ENCODE data around the gene PTPRM. TPM values are rescaled to one million over a fixed set of nuclear protein-coding genes. Genes with fewer than 3 reads are reported as not detected.

PTPRM gene
- total and polyA plus RNA-seq, 9 donors = 45.6 to 82.0 (median 56.9) TPM

DNA sequence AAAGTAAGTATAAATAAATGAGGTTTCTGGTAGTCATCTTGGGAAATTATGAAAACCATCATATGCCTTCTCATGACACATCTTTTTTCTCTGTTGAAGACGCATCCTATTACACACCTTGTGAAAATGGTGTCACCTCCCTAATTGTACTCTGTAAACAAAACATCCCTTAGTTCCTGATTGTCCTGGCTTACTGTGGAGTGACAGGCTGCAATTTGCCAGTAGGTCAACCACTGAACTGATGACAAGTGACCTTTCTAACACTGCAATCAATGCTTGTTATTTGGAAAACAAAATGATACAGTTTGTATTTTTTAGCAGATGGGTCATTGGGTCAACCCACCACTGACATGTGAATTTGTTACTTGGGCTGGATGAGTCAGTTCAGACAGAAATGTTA, 219.5 kb downstream of the PTPRM start:
- no peak for TF ChIP-seq POLR2A (IDR thresholded peaks at IDR 0.05)
- TF ChIP-seq EP300 (IDR thresholded peaks at IDR 0.05) = no peak
- TF ChIP-seq, protein P1, sequence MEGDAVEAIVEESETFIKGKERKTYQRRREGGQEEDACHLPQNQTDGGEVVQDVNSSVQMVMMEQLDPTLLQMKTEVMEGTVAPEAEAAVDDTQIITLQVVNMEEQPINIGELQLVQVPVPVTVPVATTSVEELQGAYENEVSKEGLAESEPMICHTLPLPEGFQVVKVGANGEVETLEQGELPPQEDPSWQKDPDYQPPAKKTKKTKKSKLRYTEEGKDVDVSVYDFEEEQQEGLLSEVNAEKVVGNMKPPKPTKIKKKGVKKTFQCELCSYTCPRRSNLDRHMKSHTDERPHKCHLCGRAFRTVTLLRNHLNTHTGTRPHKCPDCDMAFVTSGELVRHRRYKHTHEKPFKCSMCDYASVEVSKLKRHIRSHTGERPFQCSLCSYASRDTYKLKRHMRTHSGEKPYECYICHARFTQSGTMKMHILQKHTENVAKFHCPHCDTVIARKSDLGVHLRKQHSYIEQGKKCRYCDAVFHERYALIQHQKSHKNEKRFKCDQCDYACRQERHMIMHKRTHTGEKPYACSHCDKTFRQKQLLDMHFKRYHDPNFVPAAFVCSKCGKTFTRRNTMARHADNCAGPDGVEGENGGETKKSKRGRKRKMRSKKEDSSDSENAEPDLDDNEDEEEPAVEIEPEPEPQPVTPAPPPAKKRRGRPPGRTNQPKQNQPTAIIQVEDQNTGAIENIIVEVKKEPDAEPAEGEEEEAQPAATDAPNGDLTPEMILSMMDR (IDR thresholded peaks at IDR 0.05) = no peak
- no peaks in the 10 kb centered on the region for H3K36me3 ChIP-seq
- no peak for DNase-seq
- 83 to 100% (median 92%) methylated on average over 1 of the region's 1 CpG for WGBS, 3 donors
- no peaks in the 10 kb centered on the region for H3K9me3 ChIP-seq
- intact Hi-C loops (cut with DNase I) = no loop called here
- H3K4me1 ChIP-seq (ENCODE audit: insufficient read depth) = no peaks in the 10 kb centered on the region
- no peaks in the 10 kb centered on the region for H3K27me3 ChIP-seq
- H3K27ac ChIP-seq = no peak overlapping the region
- no peak overlapping the region for H3K4me3 ChIP-seq

DNA sequence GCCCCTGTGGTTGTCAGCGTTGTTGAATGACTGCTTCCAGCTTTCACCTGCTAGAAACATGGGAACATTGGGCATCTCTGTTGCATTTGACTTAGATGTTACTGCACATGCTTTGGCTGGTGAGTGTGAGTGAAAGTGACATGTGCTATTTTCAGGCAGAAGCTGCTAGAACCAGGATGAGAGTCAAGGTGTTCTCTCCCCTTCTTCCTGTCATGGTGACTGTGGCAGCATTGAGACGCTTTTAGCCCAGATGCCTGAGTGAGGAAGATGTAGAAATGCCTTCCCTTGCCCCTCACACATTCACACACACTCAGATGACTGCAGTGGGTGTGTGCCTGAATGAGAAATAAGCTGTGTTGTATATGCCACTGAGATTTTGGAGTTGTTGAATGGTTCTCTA, 220.2 kb downstream of the PTPRM start:
- H3K9me3 ChIP-seq = no peaks in the 10 kb centered on the region
- no peak overlapping the region for H3K27ac ChIP-seq
- H3K4me3 ChIP-seq = no peak overlapping the region
- intact Hi-C loops (cut with DNase I) = no loop called here
- TF ChIP-seq POLR2A (IDR thresholded peaks at IDR 0.05) (no peak), EP300 (IDR thresholded peaks at IDR 0.05) (no peak)
- TF ChIP-seq, protein P1 (IDR thresholded peaks at IDR 0.05) = no peak
- 94 to 96% (median 95%) methylated on average over 2 of the region's 2 CpGs for WGBS, 3 donors
- no peaks in the 10 kb centered on the region for H3K36me3 ChIP-seq
- no peaks in the 10 kb centered on the region for H3K27me3 ChIP-seq
- no peak for DNase-seq
- no peaks in the 10 kb centered on the region for H3K4me1 ChIP-seq (ENCODE audit: insufficient read depth)

DNA sequence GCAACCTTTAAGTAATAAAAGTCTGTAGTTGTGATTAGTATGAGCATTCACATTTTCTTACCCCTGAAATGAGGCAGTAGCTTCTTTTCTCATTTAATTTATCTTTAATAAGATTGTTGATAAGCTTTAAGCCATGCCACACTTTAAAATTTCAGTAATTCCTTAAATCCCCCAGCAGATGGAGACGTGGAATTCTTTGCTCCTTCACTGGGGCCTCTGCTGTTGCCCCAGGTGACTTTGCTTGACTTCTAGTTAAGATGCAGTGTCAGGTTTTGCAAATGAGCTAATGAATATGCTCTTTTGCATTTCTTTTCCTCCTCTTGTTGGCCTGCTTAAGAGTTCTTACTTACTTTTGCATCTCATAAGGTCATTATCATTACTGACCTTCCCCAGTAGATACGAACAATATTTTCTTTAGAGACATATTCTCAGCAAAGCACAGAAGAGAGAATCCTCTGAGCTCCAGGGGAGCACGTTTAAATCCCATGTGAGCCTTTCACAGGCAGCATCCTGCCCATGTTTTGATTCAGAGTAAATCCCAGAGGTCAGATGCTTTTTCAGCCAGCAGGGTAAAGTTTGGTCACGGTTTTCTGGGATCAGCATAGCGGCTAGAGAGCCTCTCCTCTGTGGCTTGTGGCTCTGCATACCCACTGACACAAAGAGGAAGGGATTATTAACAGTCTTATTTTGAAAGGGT, 222.9 kb downstream of the PTPRM start:
- Histone ChIP-seq H3K4me3 (no peak overlapping the region), H3K27ac (no peak overlapping the region), H3K4me1 (ENCODE audit: insufficient read depth) (no peaks in the 10 kb centered on the region), H3K9me3 (no peaks in the 10 kb centered on the region), H3K27me3 (no peaks in the 10 kb centered on the region), H3K36me3 (no peaks in the 10 kb centered on the region)
- intact Hi-C loops (cut with DNase I) = no loop called here
- DNase-seq = no peak
- TF ChIP-seq, protein P1 (IDR thresholded peaks at IDR 0.05) = no peak
- no peak for TF ChIP-seq EP300 (IDR thresholded peaks at IDR 0.05)
- WGBS, 3 donors = 61 to 63% (median 62%) methylated on average over 5 of the region's 5 CpGs

DNA sequence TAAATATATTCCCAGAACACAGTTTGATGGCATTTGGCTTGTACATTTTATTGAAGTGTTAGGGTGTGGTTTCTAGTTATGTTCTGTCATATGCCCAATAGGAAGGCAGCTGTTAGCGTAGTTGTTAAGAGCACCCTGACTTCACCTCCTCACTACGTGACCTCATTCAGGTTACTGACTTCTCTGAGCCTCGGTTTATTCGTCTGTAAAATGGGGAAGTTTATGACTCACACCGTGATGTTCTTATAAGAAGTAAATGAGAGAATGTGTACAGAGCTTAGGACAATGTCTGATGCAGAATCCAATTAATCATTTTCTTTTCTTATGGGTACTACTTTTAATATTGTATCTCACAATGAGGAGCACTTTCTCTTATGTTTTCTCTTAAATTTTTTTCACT, 226.0 kb downstream of the PTPRM start:
- H3K4me1 ChIP-seq (ENCODE audit: insufficient read depth) = no peaks in the 10 kb centered on the region
- WGBS, 3 donors = 96 to 99% (median 98%) methylated on average over 5 of the region's 5 CpGs
- no peaks in the 10 kb centered on the region for H3K27me3 ChIP-seq
- TF ChIP-seq POLR2A (IDR thresholded peaks at IDR 0.05) (no peak), EP300 (IDR thresholded peaks at IDR 0.05) (no peak)
- TF ChIP-seq, protein P1 (IDR thresholded peaks at IDR 0.05) = no peak
- no peaks in the 10 kb centered on the region for H3K9me3 ChIP-seq
- intact Hi-C loops (cut with DNase I) = no loop called here
- H3K27ac ChIP-seq = no peak overlapping the region
- H3K36me3 ChIP-seq = no peaks in the 10 kb centered on the region
- no peak overlapping the region for H3K4me3 ChIP-seq
- no peak for DNase-seq

Data from ovary (tissue), 9 donors.